ENCODE data around the gene TEX28.
"Not testable (repeated sequence)": the region's sequence is repeated elsewhere in the genome, so short reads cannot be mapped to it uniquely, and the experiment has no call there.

Gene TEX28

DNA sequence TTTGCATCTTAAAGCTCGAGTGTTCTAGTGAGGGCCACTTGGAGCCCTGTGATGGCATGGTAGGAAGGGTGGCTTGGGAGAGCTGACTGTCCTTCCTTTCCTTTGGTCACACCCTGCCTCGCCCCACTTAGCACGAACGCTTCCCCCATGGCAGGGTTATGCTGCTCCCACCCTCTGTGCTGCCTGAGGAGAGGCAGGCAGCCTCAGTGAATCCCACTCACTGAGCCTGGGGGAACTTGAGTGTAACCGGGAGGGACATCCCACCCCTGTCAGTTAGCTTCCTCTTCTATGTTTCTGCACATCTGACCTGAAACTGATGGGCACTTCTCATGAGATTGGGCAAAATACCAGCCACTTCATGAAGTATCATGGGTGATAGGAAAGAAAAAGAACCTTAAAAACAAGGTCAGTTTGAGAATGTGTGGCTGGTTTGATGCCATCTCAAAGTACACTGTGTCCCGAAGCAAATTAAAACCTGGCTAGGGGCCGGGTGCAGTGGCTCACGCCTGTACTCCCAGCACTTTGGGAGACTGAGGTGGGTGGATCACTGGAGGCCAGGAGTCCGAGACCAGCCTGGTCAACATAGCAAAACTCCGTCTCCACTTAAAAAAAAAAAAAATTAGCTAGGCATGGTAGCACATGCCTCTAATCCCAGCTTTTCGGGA lies 10.7 kb upstream of the TEX28 start:
- DNase-seq (ENCODE audit: low spot score), result no peak
- TF ChIP-seq, protein P1, sequence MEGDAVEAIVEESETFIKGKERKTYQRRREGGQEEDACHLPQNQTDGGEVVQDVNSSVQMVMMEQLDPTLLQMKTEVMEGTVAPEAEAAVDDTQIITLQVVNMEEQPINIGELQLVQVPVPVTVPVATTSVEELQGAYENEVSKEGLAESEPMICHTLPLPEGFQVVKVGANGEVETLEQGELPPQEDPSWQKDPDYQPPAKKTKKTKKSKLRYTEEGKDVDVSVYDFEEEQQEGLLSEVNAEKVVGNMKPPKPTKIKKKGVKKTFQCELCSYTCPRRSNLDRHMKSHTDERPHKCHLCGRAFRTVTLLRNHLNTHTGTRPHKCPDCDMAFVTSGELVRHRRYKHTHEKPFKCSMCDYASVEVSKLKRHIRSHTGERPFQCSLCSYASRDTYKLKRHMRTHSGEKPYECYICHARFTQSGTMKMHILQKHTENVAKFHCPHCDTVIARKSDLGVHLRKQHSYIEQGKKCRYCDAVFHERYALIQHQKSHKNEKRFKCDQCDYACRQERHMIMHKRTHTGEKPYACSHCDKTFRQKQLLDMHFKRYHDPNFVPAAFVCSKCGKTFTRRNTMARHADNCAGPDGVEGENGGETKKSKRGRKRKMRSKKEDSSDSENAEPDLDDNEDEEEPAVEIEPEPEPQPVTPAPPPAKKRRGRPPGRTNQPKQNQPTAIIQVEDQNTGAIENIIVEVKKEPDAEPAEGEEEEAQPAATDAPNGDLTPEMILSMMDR (IDR thresholded peaks at IDR 0.05; ENCODE audit: extremely low read depth, insufficient read depth, missing control alignments), result no peak

DNA sequence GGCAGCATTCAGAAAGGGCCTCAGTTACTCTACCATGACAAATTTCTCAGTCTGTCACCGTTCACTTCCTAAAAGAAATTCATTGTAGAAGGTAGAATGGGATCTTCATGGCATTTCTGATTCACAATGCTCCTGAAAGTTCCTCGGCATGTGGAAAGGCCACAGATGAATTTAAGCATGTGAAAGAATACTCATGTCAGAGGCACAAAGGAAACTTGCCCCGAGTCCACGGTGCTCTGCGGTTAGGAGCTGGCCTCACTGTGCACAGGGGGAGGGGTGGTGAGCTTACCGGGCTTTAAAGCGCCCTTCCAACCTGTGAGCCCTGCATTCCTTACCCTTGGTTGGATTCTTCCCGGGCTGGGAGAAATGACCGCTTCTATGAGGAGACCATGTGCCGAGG lies 9.9 kb upstream of the TEX28 start:
- no peak for DNase-seq (ENCODE audit: low spot score)
- TF ChIP-seq, protein P1 (IDR thresholded peaks at IDR 0.05; ENCODE audit: extremely low read depth, insufficient read depth, missing control alignments), result no peak
- in situ Hi-C loops (cut with MboI; ENCODE audit: low pct_unique_long_range_greater_than_20kb, low sequenced_read_pairs, unreplicated experiment), result no loop called here

More for the DNA sequence above, 10.7 kb upstream of the TEX28 start:
- in situ Hi-C loops (cut with MboI; ENCODE audit: low pct_unique_long_range_greater_than_20kb, low sequenced_read_pairs, unreplicated experiment), result no loop called here

DNA sequence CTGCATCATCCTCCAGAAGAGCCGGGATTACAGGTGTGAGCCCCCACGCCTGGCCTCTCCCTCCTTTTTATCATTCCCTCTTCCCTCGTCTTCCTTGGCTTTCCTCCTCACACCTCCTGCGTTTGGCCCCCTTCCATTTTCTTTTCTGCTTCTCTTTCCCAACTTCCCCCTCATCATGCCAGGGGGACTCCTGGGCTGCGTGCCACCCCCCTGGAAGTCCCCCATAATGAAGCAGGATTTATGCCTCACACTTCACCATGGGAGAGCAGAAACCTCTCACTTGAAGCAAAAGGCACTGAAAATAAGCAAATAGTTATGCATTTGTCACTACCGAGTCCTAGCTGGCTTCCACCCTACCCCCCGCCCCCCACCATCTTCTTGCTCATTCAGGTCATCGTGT lies 8.6 kb upstream of the TEX28 start:
- in situ Hi-C loops (cut with MboI; ENCODE audit: low pct_unique_long_range_greater_than_20kb, low sequenced_read_pairs, unreplicated experiment), result no loop called here
- DNase-seq (ENCODE audit: low spot score), result no peak
- TF ChIP-seq, protein P1 (IDR thresholded peaks at IDR 0.05; ENCODE audit: extremely low read depth, insufficient read depth, missing control alignments), result no peak

DNA sequence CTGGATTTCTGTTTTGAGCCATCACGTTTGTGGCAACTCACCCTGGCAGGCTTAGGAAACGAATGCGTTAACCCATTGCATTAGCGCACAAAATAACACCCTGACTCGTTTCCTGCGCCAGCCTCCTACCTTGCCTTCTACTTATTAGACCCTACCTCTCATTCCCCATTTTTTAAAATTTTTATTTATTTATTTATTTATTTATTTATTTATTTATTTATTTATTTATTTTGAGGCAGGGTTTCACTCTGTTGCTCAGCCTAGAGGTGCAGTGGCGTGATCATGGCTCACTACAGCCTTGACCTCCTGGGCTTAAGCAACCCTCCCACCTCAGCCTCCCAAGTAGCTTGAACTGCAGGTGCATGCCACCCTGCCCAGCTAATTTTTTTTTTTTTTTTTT lies 8.1 kb upstream of the TEX28 start:
- in situ Hi-C loops (cut with MboI; ENCODE audit: low pct_unique_long_range_greater_than_20kb, low sequenced_read_pairs, unreplicated experiment); DNase-seq (ENCODE audit: low spot score): not testable (repeated sequence)

DNA sequence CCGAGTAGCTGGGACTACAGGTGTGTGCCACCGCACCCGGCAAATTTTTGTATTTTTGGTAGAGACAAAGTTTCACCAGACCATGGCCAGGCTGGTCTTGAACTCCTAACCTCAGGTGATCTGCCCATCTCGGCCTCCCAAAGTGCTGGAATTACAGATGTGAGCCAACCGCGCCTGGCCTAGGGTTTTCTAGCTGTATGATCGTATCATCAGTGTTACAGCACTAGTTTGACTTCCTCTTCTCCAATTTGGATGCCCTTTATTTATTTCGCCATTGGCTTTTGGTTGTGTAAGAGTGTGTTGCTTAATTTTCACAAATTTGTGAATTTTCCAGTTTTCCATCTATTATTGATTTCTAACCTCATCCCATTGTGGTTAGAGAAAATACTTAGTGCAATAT lies 5.9 kb upstream of the TEX28 start:
- no peak for DNase-seq (ENCODE audit: low spot score)
- in situ Hi-C loops (cut with MboI; ENCODE audit: low pct_unique_long_range_greater_than_20kb, low sequenced_read_pairs, unreplicated experiment), result no loop called here
- TF ChIP-seq, protein P1 (IDR thresholded peaks at IDR 0.05; ENCODE audit: extremely low read depth, insufficient read depth, missing control alignments), result no peak

DNA sequence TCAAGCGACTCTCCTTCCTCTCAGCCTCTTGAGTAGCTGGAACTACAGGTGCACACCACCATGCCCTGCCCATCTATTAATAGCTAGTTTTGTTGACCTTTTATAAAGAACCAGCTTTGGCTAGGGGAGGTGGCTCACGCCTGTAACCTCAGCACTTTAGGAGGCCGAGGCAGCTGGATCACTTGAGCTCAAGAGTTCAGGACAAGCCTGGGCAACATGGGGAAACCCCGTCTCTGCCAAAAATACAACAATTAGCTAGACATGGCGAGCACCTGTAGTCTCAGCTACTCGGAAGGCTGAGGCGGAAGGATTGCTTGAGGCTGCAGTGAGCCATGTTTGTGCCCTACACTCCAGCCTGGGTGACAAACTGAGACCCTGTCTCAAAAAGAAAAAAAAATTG lies 3.4 kb upstream of the TEX28 start:
- TF ChIP-seq, protein P1 (IDR thresholded peaks at IDR 0.05; ENCODE audit: extremely low read depth, insufficient read depth, missing control alignments), result no peak
- no peak for DNase-seq (ENCODE audit: low spot score)
- in situ Hi-C loops (cut with MboI; ENCODE audit: low pct_unique_long_range_greater_than_20kb, low sequenced_read_pairs, unreplicated experiment), result no loop called here

DNA sequence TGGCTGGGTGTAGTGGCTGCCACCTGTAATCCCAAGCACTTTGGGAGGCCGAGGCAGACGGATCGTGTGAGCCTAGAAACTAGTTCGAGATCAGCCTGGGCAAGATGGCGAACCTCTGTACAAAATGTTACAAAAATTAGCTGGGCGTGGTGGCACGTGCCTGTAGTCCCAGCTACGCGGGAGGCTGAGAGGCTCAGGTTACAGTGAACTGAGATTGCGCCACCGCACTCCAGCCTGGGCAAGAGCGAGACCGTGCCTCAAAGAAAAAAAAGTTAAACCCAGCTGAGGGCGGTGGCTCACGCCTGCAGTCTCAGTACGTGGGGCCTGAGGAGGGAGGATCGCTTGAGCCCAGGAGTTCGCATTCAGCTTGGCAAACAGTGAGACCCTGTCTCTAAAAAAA lies 1.8 kb upstream of the TEX28 start:
- in situ Hi-C loops (cut with MboI; ENCODE audit: low pct_unique_long_range_greater_than_20kb, low sequenced_read_pairs, unreplicated experiment), result no loop called here
- TF ChIP-seq, protein P1 (IDR thresholded peaks at IDR 0.05; ENCODE audit: extremely low read depth, insufficient read depth, missing control alignments), result no peak
- no peak for DNase-seq (ENCODE audit: low spot score)

Measured in GM13977 (cell line).